HT-29 (cell line): ENCODE results near the gene DCLK1. TPM values are rescaled to one million over a fixed set of nuclear protein-coding genes. Genes with fewer than 3 reads are reported as not detected.

Source experiments
- DNase-seq: peaks from one replicate; pipeline ENCODE4 v3.0.0-alpha.2; 2015; ENCODE audit warnings: low spot score
- total RNA-seq: library from RNA; depleted of rRNA; stranded (reverse); fragments of >200 nt; shearing (Covaris generic); gene quantifications from 2 replicates; pipeline ENCODE4 v1.2.3, GENCODE V29; 2014

DCLK1 gene
- total RNA-seq, 1 experiment from 2014 or later = not detected

GRCh38 chr13:35866801-35867200, 264.4 kb downstream of the DCLK1 start:
- DNase-seq = no peak

DNA sequence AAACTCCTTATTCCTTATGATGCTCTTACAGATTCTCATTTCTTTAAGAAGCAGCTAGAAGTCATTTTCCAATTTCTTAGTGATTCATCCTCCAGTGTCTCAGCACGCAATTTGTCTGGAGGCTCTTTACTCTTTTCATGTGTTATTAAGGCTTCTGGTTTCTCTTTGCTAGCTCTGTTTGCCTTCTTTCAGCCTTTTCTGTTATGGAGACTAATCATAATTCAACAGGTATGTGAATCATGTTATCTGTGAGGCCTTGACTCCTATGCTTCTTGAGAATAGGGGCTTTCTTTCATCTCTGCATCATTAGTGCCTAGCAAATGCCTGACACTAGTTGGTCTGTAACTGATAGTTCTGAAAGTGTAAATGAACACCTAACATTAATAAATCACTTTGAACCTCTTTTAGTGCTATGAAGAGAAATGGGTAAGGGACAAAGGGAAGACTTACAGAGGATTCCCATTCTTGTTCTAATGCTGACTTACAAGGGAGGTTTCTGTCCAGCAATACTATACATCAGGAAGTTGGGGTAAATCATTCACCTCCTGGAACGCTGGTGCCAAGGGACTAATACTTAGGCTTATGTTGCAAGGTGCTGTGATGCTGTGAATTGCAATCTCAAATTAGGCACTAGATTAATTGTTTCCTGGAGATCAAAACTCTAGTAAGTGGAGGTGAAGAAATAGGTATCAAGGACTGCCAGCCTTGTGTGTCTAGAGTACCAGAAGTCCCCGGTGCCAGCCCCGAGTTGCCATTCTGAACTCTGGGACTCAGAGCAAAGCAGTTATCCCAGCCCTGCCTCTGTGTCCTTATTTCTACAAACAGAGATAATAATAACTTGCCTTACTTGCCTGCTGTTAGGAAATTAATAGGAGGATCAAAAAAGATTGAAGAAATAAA, 265.6 kb downstream of the DCLK1 start:
- no peak for DNase-seq

DNA sequence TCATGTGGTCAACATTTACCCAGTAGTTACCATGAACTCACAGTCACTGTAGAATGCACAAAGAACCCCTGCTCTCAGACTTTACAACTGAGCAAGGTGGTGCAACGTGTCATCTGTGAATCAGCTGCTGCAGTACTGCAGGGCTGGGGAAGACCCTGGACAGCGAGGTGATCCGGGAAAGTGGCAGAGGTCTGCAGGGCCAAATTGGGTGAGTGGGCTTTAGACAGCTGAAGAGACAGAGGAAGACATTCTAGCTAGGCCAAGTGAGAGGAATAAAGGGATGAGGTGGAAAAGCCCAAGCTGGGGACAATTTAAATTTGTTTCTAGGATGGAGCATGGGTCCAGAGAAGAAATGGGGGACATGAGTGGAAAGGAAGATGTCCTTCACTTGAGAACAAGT, 270.5 kb downstream of the DCLK1 start:
- no peak for DNase-seq

DNA sequence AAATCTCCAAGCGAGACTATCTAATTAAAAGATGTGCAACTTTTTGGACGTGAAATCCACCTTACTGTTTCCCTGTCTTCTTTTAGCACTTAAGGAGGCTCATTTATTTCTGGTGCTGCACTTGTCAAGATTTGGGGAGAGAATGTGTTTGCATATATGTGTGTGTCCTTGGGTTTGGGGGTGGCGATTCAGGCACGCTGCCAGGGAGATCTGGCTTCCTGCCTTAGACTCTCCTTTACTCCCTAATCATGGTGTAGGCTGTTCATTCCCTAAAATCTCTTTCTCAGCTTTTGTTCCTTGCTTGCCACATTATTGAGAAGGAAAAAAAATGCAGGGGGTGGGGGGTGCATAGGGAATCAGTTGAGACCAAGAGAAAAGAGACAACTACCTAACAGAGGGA, 271.2 kb downstream of the DCLK1 start:
- no peak for DNase-seq

- DNase-seq = no peak
Observed at GRCh38 chr13:35858665-35859064, 272.5 kb downstream of the DCLK1 start.

DNA sequence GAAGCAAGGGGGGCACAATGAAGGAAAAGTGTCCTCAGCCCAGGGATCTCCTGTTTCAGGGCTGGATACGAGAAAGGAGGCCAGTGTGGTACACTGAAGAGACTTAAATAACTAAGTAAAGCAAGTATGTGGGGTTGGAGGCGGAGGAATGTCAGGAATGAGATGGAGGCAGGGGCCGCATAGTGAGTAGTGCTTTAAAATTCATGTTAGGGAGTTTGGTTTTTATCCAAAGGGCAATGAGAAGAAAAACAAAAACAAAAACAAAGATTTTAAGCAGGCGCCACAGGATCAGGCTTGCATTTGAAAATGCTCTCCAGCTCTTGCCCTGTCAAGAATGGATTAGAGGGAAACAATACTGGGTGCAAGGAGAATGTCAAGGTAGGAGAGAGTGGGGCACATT, 273.4 kb downstream of the DCLK1 start:
- DNase-seq = no peak

DNA sequence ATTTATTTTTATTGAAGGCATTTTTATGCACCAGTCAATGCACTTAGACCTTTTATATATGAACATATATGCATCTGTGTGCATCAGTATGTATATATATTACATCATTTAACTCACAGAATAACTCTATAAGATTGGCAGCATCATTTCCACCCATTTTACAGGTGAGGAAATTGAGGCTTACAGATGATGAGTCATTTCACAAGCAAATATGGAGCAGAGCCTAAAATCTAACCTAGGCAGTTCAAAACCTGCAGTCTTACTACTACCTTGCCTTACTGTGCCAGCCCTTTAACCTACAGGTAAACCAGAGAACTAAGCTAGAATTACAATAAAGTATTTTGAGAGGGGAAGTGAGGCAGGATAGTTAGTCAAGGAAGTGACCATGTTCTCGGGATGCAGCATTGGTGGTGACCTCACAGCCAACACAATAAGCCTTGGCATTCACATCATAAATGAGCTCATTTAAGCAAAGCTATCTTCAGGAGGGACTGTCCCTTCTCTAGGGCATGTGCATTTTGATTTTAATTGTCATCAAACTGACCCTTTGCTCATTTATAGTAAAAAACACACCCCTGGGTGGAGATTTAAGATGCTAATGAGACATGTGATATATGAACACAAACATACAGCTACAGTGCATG, 274.3 kb downstream of the DCLK1 start:
- DNase-seq = no peak

DNA sequence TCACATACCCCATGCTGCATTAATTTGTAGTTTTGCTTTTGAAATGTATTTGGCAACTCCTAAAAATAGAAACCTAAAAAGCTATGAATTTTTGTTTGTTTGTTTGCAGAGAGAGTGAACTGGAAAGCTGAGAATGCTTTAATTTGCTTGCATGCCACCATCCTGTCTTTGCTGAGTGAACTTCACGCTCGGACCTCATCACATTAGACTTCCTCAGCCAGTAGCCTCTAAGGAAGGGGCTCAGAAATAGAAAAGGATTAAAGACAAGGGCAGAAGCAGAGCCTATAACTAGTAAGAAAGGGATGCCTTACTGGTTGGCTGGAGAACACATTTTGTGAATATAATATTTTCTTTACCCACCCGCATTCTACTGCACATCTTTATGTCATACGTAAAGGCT, 275.1 kb downstream of the DCLK1 start:
- no peak for DNase-seq

DNA sequence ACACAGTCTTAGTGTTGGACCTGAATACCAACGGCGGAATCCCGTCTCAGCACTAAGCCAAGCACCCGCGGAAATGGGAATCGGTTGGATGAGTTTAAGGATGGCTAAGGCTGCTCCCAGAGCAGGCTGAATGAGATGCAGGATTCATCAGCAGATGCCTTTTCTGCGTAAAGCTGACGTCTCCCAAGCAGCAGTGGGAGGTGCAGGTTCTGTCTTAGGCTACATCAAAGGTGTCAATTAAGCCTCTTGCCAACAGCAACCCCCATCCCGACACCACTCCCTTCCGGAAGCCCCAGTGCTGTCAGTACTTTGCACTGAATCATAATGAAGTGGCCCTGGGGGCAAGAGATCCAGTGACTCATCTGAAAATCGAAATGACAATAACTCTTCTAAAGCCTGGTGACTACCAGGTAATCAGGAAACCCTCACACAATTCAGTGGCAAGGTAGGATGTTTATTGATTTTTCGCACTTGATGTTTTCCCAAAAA, 275.6 kb downstream of the DCLK1 start:
- DNase-seq = peak; percentile 9

DNA sequence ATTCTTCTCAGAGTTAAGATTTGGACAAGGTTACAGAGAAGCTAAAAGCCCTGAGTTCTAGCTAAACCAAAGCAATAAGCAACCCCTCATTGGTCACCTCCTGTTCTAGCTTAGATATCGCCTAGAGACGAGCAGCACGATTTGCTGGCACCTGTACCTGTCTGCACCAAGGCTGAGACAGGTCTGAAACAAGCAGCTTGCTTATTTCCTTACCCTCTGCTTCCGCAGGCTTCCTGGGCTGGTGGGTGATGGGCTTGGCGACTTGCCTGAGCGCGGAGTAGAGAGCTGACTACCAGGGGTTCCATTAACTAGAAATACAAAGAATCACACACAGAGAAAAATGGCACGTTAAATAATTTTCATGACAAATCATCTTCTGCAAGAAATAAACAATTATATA, 276.9 kb downstream of the DCLK1 start:
- no peak for DNase-seq

DNA sequence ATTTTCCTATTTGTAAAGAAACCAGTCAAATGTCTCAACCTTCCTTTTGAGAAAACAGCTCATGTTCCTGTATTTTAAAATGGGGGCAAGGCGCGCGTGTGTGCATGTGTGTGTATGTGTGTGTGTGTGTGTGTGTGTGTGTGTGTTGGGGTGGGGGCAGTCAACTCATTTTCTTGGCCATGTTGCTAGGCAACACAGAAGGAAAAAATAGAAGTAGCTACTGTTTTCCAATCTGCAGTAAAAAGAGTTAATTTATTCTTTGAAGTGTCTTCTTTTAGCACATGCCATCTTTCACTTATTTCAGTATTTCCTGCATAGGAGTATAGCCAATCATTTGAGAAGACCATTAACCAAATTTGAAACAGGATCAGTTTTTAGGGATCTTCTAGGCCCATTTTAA, 279.3 kb downstream of the DCLK1 start:
- DNase-seq = no peak

DNA sequence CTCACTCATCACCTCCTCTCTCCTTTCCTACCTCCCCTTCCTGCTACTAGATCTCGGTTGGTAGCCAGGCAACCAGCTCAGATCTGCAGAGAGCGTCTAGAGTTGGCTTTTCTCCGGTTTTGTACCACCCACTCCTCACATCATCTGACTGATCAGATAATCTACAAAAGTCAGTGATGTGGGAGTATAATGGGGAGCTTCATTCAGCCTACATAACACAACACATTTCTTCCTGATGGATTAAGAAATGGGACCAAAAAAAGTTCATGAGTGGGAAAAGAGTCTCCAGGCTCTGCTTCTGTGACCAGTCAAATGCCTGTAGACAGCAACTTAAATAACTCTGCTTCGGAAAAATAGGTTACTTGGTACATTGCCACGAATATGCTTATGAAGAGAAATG, 279.8 kb downstream of the DCLK1 start:
- no peak for DNase-seq

- DNase-seq = no peak
Observed at GRCh38 chr13:35850569-35850968, 280.6 kb downstream of the DCLK1 start.

DNA sequence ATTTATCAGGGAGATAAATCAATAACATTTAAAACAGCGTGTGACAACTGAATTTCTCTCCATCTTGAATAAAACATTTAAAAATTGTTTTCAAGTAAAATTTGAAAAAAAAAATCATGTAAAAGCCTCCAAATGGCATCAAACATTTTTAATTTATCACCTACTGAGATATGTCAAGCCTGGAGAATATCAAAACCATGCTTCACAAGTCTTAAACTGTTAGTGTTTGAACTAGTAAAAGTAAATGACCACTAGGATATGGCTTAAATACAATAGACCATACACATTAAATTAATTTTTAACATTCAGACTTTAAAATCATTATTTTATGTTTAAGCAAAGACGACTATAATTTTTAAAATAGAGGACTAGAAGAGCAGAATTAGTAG, 281.9 kb downstream of the DCLK1 start:
- DNase-seq = no peak

GRCh38 chr13:35848336-35849255, 282.6 kb downstream of the DCLK1 start:
- DNase-seq = no peak

DNA sequence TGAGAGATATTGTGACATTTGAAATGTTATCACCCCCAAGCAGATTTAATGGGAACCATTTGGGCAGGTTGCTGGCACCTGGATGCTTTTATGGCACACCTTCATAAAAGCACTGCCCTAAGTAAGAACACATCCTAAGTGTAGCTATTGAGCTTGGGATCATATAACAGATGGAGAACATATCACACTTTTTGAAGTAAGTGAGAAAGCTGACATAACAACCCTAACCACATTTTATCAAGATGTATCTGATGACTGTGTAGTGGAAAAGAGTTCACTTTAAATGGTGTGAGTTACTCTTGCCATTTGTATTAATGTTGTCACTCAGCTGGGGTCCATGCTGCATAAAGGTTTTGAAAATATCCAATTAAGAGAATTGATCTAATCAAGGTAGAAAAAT, 287.9 kb downstream of the DCLK1 start:
- no peak for DNase-seq

DNA sequence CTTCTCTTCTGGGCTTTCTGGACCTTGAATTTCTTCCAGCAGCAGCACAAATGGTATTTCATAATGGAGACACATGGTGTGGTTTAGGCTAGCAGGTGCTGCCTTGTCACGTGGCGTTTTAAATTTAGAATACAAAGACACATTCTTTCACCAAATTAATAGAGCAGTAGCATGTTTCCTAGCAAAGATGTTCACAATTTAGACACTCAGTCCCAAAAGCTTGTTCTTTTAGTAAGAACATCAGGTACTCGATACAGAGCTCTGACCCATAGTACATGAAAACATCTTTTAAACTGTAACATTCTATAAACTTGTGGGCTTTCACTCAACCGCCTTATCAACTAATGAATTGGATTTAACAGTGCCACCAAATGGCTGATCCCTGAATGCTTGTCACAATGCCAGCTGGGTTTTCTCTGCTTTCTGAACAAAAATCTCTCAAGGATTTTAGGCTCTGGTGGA, 290.1 kb downstream of the DCLK1 start:
- no peak for DNase-seq

GRCh38 chr13:35839806-35840205, 291.4 kb downstream of the DCLK1 start:
- no peak for DNase-seq

DNA sequence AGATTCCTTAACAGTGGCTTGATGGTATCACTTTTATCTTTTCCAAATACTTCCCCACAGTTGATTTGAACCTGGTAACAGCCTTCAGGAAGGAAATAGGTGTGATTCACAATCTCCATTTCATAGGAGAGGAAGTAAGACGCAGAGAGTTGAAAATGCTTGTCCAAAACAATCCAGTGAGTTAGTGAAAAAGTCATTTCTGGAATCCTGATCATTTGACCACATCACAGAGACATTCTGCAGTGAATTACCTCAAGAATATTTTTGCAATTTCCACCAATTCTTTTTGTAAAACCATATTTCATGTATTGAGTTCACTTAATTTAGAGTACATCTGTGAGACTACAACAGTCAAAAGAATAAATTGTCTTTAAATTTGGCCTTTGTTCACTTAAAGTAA, 292.8 kb downstream of the DCLK1 start:
- DNase-seq = no peak

DNA sequence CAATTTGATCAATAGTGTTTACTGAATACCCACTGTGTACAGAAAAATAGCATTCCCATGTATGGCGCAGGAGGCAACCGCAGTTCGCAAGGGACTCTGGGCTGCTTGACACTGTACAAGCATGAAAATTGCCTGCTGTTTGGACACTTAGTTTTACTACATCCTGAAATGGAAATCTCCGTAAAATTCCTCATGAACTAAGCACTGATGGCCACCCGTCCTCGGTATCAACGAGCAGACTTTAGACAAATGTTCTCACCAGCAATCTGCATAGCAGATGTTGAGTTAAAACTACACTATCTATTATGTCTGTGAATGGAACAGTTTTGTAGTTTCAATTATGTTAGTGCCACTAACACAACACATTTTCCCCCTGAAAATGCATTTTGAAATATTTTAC, 294.7 kb downstream of the DCLK1 start:
- no peak for DNase-seq

GRCh38 chr13:35835989-35836388, 295.2 kb downstream of the DCLK1 start:
- no peak for DNase-seq
